Measurements from ENCODE around the gene MEIG1.

DNA sequence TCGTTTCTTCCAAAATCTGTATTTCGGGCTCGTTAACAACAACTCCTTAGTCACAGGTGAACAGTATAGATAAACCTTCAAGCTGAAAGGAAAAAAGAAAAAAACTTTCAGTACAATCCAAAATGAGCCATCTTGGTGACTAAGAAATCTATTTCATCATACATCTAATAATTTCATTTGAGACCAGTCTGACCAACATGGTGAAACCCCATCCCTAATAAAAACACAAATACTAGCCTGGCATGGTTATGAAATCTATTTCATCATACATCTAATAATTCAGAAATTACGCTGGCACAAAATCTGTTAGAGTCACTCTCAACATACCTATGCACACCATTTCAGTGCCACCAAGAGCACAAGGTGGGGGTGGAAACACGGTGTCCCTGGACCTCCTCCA lies 14.1 kb upstream of the MEIG1 start:
- TF ChIP-seq, protein P1, sequence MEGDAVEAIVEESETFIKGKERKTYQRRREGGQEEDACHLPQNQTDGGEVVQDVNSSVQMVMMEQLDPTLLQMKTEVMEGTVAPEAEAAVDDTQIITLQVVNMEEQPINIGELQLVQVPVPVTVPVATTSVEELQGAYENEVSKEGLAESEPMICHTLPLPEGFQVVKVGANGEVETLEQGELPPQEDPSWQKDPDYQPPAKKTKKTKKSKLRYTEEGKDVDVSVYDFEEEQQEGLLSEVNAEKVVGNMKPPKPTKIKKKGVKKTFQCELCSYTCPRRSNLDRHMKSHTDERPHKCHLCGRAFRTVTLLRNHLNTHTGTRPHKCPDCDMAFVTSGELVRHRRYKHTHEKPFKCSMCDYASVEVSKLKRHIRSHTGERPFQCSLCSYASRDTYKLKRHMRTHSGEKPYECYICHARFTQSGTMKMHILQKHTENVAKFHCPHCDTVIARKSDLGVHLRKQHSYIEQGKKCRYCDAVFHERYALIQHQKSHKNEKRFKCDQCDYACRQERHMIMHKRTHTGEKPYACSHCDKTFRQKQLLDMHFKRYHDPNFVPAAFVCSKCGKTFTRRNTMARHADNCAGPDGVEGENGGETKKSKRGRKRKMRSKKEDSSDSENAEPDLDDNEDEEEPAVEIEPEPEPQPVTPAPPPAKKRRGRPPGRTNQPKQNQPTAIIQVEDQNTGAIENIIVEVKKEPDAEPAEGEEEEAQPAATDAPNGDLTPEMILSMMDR (IDR thresholded peaks at IDR 0.05): no peak
- TF ChIP-seq ZFX (IDR thresholded peaks at IDR 0.05; ENCODE audit: borderline replicate concordance): no peak

Data from 22Rv1 (cell line).